ENCODE data around the gene MFSD6. TPM values are rescaled to one million over a fixed set of nuclear protein-coding genes. Genes with fewer than 3 reads are reported as not detected.

Gene MFSD6
- total and polyA plus RNA-seq, 11 donors = 11.8 to 75.0 (median 18.9) TPM

GRCh38 chr2:190535121-190535439 is 126.9 kb downstream of the MFSD6 start:
- intact Hi-C loops (cut with DNase I) = loop anchor here in 8 of 10 donors (1.0 to 10.0 kb wide), 10 partner anchors 37 to 260 kb away; partner anchors contain the start of gene NAB1 (in 4 of the 8)
- Histone ChIP-seq H3K27ac (peak overlapping the region; percentile 92 to 99 (median 98)), H3K27me3 (no peaks in the 10 kb centered on the region), H3K36me3 (no peaks in the 10 kb centered on the region), H3K4me3 (peak overlapping the region; percentile 67 to 95 (median 79)), H3K9me3 (peaks cover 0 to 36% (median 10%) of the 10 kb centered on the region in 12 donors), H3K4me1 (peaks cover 0 to 35% (median 12%) of the 10 kb centered on the region in 12 donors)
- WGBS, 4 donors = 2 to 3% (median 3%) methylated on average over 7 of the region's 7 CpGs
- TF ChIP-seq CTCF (IDR thresholded peaks at IDR 0.05) (no peak), POLR2A (IDR thresholded peaks at IDR 0.05) (no peak)
- DNase-seq (no peak), ATAC-seq (no peak)

GRCh38 chr2:190535586-190535985 is 127.4 kb downstream of the MFSD6 start:
- ATAC-seq (no peak), DNase-seq (no peak)
- H3K27ac ChIP-seq = peak overlapping the region; percentile 92 to 99 (median 98)
- peaks cover 0 to 30% (median 10%) of the 10 kb centered on the region in 12 donors for H3K4me1 ChIP-seq
- no peaks in the 10 kb centered on the region for H3K27me3 ChIP-seq
- intact Hi-C loops (cut with DNase I) = loop anchor here in 8 of 10 donors (1.0 to 10.0 kb wide), 10 partner anchors 37 to 259 kb away; partner anchors contain the start of gene NAB1 (in 4 of the 8)
- H3K36me3 ChIP-seq = no peaks in the 10 kb centered on the region
- 37 to 68% (median 53%) methylated on average over 1 of the region's 1 CpG for WGBS, 4 donors
- TF ChIP-seq CTCF (IDR thresholded peaks at IDR 0.05) = no peak
- TF ChIP-seq POLR2A (IDR thresholded peaks at IDR 0.05) = no peak
- H3K9me3 ChIP-seq = peaks cover 0 to 41% (median 15%) of the 10 kb centered on the region in 12 donors
- H3K4me3 ChIP-seq = peak overlapping the region; percentile 67 to 95 (median 79)

- TF ChIP-seq POLR2A (IDR thresholded peaks at IDR 0.05) (no peak), CTCF (IDR thresholded peaks at IDR 0.05) (no peak)
- DNase-seq = no peak
- H3K27ac ChIP-seq = no peak overlapping the region
- 73 to 96% (median 91%) methylated on average over 1 of the region's 1 CpG for WGBS, 4 donors
- peaks cover 0 to 63% (median 32%) of the 10 kb centered on the region in 12 donors for H3K9me3 ChIP-seq
- no peaks in the 10 kb centered on the region for H3K36me3 ChIP-seq
- peaks cover 0 to 24% (median 8%) of the 10 kb centered on the region in 12 donors for H3K4me1 ChIP-seq
- H3K4me3 ChIP-seq = no peak overlapping the region
- H3K27me3 ChIP-seq = no peaks in the 10 kb centered on the region
- no peak for ATAC-seq
- intact Hi-C loops (cut with DNase I) = loop anchor here in 6 of 10 donors (5.0 to 10.0 kb wide), 5 partner anchors 35 to 257 kb away; partner anchors contain the start of gene NAB1 (in 3 of the 6)
These were observed 129.6 kb downstream of the MFSD6 start for GRCh38 chr2:190537765-190538164.

- Histone ChIP-seq H3K4me1 (peaks cover 0 to 20% (median 8%) of the 10 kb centered on the region in 12 donors), H3K9me3 (peaks cover 0 to 63% (median 32%) of the 10 kb centered on the region in 12 donors)
These were observed 130.0 kb downstream of the MFSD6 start for GRCh38 chr2:190538201-190538600.

More at GRCh38 chr2:190538201-190538600, 130.0 kb downstream of the MFSD6 start:
- Histone ChIP-seq H3K36me3 (no peaks in the 10 kb centered on the region), H3K27me3 (no peaks in the 10 kb centered on the region), H3K27ac (no peak overlapping the region), H3K4me3 (no peak overlapping the region)
- intact Hi-C loops (cut with DNase I) = loop anchor here in 6 of 10 donors (5.0 to 10.0 kb wide), 5 partner anchors 34 to 257 kb away; partner anchors contain the start of gene NAB1 (in 3 of the 6)
- ATAC-seq = no peak
- no peak for TF ChIP-seq POLR2A (IDR thresholded peaks at IDR 0.05)
- TF ChIP-seq CTCF (IDR thresholded peaks at IDR 0.05) = no peak
- DNase-seq = no peak
